GM12874 (cell line): ENCODE measurements around the gene NPM3.

Experiments used
- TF ChIP-seq, protein P1 (sequence below): IDR thresholded peaks from 2 replicates; pipeline ENCODE4 v1.5.1; 2011; ENCODE audit warnings: low read depth, mild to moderate bottlenecking, control low read depth, low read length, moderate library complexity; ENCODE audit not compliant: insufficient read depth

Gene NPM3

DNA sequence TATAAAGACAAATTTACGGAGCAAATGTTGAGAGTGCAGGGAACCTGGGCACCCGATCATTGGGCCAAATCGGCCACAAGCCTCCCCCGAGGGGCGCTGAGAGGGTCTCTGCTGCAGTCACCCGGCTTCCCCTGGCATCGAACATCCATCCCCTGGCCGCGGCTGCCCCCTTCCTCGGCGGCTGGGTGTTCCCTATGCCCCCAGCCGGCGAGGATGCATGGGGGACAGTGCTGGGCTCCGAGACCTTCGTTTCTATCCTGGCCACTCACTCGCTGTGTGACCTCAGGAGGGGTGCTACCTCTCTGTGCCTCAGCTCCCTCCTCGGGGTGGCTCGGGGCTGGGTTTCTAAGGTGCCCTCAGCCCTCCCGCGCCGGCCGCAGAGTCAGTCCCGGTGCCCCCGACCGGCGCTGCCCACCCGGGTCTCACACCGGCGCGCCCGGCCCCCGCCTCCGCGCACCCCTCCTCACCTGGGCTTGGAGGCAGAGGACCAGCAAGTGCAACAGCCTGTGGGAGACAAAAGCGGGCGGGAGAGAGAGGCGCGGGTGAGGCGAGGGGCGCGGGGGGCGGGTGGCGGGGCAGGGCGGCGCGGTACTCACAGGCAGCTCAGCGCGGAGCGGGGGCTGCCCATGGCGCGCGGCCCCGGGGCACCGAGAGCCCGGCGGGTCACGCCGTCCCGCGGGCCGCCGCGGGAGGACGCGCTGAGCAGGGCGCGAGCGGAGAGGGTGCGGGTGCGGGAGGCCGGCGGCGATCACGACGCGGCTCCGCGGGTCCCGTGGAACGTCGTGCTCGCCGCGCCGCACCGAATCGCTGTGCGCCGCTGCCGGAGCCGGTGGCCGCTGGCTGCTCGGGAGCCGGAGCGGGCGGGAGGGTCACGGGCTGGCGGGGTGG lies 7.7 kb downstream of the NPM3 start, which contains the start of gene FGF8:
Gene FGF8, minus strand, starts transcription at position 842 of the 888 bp plus-strand sequence. Its CDS starts 214 bp downstream, at position 628.
- TF ChIP-seq, protein P1, sequence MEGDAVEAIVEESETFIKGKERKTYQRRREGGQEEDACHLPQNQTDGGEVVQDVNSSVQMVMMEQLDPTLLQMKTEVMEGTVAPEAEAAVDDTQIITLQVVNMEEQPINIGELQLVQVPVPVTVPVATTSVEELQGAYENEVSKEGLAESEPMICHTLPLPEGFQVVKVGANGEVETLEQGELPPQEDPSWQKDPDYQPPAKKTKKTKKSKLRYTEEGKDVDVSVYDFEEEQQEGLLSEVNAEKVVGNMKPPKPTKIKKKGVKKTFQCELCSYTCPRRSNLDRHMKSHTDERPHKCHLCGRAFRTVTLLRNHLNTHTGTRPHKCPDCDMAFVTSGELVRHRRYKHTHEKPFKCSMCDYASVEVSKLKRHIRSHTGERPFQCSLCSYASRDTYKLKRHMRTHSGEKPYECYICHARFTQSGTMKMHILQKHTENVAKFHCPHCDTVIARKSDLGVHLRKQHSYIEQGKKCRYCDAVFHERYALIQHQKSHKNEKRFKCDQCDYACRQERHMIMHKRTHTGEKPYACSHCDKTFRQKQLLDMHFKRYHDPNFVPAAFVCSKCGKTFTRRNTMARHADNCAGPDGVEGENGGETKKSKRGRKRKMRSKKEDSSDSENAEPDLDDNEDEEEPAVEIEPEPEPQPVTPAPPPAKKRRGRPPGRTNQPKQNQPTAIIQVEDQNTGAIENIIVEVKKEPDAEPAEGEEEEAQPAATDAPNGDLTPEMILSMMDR = no peak

GRCh38 chr10:101774589-101775272 lies 8.5 kb downstream of the NPM3 start:
- TF ChIP-seq, protein P1 = no peak

- TF ChIP-seq, protein P1 = no peak
Observed at GRCh38 chr10:101773923-101774588, 9.2 kb downstream of the NPM3 start.

DNA sequence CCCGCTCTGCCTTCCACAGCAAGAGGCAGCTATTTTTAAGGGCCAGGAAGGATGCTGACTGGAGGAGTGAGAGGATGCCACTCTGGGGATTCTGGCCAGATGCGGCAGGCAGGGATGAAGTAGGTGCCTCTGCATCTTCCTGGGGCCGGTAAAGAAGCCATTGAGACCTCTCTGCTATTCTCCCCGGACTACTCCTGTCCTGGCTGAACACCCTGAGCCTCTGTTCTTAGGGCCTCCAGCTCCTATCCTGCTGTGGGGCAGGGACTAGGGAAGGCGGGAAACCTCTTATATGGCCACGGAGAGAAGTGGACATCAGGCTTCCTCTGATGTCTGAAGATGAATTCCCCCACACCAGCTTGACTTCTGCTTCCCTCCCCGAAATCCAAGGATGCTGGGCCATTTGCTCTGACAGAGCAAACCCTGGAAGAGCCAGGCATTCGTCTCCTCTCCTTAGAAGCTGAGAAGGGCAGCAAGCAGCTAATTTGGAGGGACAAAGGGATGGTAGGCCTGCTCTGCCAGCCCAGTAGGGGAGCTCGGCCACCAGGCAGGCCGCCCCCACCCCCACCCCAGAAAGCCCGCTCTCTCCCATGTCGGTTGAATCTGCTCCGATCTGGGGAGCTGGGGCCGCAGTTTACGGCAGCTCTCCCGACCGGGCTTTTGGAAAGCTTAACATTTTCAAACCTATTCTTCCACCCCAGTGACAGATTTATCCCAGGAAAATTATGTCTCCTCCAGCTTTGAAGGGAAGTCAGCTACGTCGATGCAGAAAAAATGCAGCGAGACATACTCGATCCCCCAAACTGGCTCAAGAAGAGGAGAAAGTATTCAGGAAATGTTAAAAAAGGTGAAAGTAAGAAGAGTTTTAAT lies 10.1 kb downstream of the NPM3 start:
- TF ChIP-seq, protein P1 = no peak

GRCh38 chr10:101772017-101772894 lies 11.0 kb downstream of the NPM3 start:
- TF ChIP-seq, protein P1 = no peak

DNA sequence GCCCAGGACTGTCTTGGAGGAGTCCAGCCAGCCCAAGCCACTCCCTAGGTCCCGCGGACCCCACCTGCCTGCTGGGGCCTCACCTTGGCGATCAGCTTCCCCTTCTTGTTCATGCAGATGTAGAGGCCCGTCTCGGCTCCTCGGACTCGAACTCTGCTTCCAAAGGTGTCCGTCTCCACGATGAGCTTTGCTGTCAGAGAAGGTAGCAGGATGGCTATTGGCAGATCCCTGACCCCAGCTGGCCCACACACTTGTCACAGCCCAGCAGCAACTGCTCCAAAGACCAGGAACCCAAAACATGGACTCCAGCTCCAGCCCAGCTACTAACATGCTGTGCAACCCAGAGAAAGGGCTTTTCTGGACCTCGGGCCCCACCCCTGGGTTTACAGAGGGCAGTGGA lies 11.9 kb downstream of the NPM3 start:
- TF ChIP-seq, protein P1 = no peak
